Dedifferentiated amniotic fluid mesenchymal stem cell (primary cell): ENCODE measurements around the gene RASL12.

Experiments used
- DNase-seq: peaks from one replicate; pipeline ENCODE4 v3.0.0-alpha.2; 2016; ENCODE audit errors: extremely low spot score

Gene RASL12

GRCh38 chr15:65092911-65093792, 25.4 kb upstream of the RASL12 start:
- no peak for DNase-seq

DNA sequence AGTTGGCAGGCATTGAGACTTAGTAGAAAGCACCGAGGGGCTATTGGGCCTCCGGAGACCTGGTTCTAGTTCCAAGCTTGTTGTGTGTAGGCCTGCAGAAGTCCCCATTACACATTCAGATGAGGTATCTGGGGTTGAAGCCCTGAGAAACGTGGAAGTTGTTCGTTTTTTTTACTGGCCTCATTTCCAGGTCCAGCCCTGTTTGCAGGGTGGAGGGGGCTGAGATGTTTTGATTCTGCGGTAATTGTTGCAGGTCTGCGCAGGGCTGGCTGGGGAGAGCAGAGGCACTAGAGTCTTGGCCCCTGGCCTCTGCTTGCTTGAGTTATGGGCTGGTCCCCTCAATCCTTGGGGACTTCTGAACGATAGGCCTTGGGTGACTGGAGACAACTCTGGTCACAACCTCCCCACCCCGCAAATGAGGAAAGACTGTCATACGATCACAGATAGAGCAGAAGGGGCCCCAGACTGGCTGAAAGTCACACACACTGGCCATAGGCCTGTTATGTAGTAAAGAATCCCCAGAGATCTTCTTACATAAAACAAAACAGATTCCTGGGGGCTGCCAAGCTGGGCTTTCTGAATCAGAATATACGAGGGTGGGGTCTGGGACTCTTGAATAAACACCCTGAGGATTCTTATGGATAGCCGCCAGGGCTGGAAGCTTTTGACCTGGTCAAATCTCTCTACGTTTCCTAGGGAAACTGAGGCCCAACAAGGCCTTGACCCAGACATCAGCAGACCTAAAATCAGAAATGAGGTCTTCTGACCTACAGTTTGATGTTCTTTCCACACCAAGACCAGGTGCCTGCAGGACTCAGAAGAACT, 24.4 kb upstream of the RASL12 start:
- DNase-seq: no peak

DNA sequence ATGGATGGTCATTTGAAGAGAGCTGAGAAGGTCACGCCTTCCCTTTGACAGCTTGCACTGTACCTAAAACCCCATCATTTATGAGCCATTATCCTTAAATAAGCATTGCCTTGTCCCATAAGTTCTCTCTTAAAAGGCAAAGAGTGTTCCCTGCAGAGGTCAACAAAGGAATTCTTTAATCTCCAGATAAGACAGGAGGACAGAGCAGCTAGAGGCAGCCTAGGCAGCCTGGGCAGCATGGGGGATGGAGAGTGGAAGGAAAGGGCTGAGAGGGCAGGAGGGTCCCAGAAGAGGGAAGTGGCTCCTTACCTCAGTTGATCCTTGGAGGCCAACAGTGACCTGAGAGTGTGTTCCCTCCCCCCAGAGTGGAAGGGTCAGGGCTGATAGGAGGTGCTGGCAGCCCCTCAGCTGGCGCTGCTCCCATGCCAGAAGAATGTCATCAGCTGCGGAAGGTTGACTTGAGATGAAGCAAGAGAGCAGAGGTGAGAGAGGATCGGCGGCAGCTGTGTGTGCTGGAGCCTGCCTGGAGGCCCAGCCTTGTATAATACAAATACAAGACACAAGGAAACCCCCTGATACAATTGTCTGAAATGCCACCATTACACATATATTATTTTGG, 21.5 kb upstream of the RASL12 start:
- DNase-seq: no peak

DNA sequence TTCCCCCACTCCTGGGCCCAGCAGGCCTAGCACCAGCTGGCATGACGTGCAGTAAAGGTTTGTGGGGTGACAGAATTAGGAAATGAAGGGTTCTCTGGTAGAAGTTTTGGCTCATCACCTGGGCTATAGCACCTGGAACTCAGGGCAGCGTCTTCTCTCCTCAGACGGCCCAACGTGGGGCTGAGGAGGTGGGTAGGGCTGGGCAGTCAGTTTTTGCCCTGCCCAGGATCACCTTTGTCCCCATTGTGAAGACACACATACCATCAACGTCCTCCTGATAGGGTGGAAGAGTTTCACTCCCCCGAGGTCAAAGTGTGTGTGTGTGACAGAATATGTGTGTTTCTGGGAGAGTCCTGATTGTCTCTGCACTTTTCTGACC, 20.8 kb upstream of the RASL12 start:
- no peak for DNase-seq

DNA sequence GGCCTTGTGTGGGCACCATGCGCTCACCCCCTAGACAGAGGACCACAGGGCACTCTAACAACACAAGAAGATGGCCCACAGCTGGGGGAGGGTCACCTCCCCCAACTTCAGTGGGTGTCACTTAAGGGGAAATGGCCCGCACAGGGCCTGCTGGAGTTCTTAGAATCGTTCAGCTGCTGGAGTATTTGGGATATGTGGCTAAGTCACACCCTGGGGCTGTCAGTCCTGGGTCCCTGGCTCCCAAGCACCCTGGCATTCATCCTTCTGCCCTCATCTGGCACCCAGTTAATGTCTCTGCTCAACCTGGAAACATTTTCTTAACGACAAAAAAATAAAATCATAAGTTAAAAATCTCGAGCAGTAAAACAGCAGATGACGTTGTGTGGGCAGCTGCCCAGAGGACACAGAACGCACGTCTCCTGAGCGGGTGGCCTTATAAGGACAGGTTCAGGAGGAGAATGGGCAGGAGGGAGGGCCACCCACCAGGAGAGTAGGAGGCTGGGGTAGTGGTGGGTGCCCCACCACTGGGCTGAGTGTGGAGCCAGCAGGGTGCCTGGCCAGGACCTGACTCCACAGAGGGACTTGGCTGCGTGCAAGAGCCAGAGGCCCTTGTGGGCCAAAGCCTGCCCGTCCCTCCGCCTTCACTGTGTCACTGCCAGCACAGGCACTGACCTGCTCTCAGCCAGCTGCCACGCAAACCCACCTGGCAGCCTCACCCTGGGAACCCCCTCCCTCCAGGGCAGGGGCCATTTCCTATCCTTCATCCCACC, 20.3 kb upstream of the RASL12 start:
- no peak for DNase-seq

- no peak for DNase-seq
These were observed 19.6 kb upstream of the RASL12 start for GRCh38 chr15:65087411-65087810.

DNA sequence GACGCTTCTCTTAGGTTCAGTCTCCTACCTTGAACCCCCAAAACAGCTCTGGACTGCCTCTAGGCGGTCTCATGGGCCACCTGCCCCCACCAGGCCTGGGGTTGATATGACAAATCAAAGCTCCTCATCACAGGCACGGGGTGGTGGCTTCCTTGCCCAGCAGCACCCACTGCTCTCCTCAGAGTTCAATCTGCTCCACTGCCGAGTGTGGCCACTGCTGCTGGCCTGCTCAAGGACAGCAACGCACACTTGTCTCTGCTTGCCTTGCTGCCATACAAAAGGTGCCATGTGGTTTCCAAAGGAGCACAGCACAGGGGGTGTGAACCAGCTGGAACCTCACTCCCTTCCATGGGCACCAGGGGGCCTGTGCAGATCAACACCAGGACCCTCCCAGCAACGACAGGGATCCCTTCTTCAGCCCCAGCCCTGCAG, 18.9 kb upstream of the RASL12 start:
- DNase-seq: no peak

DNA sequence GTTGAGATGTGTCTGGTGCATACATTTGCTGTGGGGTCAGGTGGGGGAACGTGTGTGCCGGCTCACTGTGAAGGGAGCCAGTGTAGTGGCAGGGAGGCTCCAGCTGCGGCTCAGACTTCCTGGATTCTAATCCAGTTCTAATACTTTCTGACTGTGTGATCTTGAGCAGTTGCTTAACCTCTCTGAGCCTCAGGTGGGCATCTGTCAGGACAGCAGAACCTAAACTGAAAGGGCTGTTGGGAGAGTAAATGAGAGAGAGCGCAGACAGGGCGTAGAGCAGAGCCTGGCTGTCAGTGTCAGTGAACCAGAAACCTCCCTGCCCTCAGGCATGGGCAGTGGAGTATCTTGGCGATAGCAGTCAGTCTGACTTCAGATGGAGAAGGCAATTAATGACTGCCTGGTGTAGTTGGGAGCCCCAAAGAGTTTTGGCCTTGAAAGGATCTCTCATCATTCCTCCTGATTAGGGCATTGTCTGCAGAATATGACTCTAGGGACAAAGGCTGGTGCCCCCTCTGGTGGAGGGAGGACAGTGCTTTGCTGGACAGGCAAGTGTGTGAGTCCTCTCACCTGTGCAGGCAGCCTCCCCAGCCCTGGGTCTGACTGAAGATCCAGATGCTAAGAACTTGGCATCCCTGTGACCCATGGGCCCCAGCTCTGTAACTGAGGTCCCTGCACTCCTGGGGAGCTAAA, 18.3 kb upstream of the RASL12 start:
- DNase-seq: no peak

DNA sequence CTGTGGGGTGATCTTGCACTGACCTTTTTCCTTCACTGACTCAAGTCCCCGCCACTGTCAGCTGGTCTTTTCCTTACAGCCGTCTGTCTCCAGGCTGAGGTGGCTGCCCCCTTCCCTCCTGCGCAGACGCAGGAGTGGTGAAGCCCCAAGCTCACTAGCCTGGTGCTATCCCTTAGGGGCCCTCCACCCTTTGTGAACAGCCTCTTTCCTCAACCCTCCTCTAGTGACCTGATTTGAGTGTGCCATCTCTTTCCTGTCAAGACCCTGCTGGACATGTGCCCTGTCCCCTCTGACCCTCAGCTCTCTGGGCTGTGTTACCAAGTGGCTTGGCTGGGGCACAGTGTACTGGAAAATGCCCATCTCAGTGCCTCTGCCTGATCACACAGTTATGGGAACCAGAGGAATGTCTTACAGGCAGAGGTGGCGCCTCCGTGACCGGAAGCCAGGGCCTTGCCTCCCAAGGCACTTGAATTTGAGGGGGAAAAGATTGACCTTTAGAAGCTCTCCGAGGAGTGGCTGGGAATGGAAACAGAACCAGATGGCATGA, 17.5 kb upstream of the RASL12 start:
- no peak for DNase-seq

DNA sequence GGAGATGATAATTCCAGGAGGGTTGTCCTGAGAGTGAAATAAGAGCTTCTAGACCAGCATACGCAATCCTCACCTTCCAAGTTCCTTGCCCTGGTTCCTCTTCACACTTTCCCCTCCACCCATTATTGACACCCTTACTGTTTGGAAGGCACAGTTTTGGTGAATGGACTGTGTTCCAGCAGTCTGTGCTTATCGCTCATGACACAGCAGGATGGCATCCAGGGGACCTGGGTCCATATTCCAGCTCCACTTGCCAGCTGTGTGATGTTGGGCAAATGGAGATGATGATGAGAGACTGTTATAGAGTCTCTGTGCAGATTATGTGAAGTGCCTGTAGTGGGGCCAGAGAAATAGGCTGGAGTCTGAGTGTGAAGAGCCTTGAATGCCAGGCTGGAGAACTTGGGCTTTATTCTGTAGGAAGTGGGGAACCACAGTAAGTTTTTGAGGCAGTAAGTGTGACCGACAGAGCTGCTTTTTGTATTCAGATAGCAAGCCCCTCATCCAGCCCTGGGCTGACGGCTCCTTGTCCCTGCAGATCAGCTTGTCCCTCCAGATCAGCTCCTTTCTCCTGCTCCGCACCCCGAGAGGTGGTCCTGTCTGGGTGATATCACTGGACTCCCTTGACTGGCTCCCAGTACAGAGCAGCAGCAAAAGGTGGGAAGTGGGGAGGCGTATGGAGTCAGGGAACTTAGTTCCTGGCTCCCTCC, 16.9 kb upstream of the RASL12 start:
- DNase-seq: no peak

- no peak for DNase-seq
These were observed 15.5 kb upstream of the RASL12 start for GRCh38 chr15:65083262-65083701.

DNA sequence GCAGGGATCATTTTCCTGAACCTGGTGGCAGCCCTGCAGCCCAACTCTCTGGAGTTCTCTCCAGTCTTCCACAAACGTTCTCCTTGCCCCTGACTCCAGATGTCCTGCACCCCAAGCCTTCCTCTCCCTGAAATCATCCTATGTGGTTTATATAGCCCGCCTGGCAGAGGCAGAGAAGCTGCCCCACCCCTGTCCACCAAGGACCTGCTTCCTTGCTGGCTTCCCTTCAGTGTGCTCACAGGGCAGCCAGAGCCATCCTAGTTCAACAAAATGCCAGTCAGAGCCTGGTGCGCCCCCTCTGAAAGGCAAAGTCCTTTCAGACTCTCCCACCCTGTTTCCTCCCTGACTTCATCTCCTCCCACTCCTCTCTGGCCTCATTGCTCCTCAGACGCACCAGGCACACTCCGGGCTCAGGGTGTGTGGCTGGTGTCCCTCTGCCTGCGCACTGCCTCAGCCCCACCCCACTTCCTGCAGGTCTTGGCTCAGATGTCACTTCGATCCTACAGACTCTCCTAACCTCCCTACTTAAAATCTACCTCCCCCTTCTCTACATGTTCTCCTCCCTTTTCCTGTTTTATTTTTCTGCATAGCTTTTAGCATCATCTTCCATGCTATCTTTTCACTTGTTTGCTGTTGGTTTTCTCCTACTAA, 14.6 kb upstream of the RASL12 start:
- DNase-seq: no peak

DNA sequence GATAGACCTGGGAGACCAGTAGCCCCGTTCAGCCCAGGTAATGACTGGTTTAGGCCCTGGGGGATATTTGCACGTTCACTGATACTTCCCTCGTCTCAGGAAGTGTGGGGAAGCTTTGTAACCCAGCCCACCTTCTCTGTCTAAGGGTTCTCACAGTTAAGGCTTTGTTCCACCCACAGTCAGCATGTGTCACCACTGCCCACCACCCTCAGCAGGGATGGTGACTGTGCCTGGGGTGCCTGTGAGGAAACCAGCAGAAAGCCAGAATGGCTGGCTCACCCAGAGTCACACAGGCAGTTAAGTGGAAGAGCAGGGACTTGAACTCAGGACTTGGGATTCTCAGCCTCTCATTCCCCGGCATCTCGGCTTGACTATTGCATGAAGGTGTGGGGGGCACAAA, 14.0 kb upstream of the RASL12 start:
- DNase-seq: no peak

GRCh38 chr15:65081270-65081669, 13.5 kb upstream of the RASL12 start:
- DNase-seq: no peak

- DNase-seq: no peak
These were observed 11.8 kb upstream of the RASL12 start for GRCh38 chr15:65079580-65079979.

GRCh38 chr15:65077981-65078352, 10.2 kb upstream of the RASL12 start:
- DNase-seq: no peak

DNA sequence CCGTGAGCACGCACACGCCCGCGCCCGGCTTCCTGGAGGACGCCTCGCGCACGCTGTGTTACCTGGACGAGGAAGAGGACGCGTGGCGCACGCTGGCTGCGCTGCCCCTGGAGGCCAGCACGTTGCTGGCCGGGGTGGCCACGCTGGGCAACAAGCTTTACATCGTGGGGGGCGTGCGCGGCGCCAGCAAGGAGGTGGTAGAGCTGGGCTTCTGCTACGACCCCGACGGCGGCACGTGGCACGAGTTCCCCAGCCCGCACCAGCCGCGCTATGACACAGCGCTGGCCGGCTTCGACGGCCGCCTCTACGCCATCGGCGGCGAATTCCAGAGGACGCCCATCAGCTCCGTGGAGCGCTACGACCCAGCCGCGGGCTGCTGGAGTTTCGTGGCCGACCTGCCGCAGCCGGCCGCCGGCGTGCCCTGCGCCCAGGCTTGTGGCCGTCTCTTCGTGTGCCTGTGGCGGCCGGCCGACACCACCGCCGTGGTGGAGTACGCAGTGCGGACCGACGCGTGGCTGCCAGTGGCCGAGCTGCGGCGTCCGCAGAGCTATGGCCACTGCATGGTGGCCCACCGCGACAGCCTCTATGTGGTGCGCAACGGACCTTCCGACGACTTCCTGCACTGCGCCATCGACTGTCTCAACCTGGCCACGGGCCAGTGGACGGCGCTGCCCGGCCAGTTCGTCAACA, 9.6 kb upstream of the RASL12 start:
- DNase-seq: no peak

DNA sequence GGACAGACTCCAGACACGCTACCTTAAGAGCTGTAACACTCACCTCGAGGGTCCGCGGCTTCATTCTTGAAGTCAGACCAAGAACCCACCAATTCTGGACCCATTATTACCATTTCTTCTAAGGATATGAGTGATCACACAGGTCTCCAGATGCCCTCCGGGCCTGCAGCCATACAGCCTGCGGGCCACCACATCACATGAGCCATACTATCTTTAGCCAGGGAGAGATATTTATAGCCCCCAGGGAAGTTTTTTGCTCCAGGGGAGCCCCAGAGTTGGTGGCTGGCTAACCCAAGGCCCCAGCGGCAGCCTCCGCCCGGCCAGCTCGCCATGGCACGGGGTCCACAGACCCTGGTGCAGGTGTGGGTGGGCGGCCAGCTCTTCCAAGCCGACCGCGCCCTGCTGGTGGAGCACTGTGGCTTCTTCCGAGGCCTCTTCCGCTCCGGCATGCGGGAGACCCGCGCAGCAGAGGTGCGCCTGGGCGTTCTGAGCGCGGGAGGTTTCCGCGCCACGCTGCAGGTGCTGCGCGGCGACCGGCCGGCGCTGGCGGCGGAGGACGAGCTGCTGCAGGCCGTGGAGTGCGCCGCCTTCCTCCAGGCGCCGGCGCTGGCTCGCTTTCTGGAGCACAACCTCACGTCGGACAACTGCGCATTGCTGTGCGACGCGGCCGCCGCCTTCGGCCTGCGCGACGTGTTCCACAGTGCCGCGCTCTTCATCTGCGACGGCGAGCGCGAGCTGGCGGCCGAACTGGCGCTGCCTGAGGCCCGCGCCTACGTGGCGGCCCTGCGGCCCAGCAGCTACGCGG, 8.9 kb upstream of the RASL12 start, which contains the start of gene KBTBD13:
Gene KBTBD13, plus strand, starts transcription at position 261 of the 805 bp plus-strand sequence. Its CDS starts 70 bp downstream, at position 331.
- DNase-seq: no peak
